HK-2 (cell line): Measurements from ENCODE around the gene TP53RK.

Experiments used
- DNase-seq: peaks from one replicate; pipeline ENCODE4 v3.0.0-alpha.2; 2018; ENCODE audit not compliant: unreplicated experiment

TP53RK gene

GRCh38 chr20:46638134-46638897 is 50.9 kb downstream of the TP53RK start:
- DNase-seq, result no peak

GRCh38 chr20:46637427-46638133 is 51.7 kb downstream of the TP53RK start:
- no peak for DNase-seq

- DNase-seq, result no peak
Measured at GRCh38 chr20:46637020-46637419, 52.2 kb downstream of the TP53RK start.

- no peak for DNase-seq
Measured at GRCh38 chr20:46636514-46636913, 52.7 kb downstream of the TP53RK start.

GRCh38 chr20:46635514-46636136 is 53.6 kb downstream of the TP53RK start:
- no peak for DNase-seq

GRCh38 chr20:46634528-46634927 is 54.7 kb downstream of the TP53RK start:
- no peak for DNase-seq
